IPS-18c (cell line): ENCODE results near the gene PRR12.

Source experiments
- H3K4me3 ChIP-seq: 2 replicates; pipeline ENCODE4 v1.7.0; 2013; ENCODE audit warnings: low read depth, mild to moderate bottlenecking, low read length, moderate library complexity; ENCODE audit not compliant: insufficient read depth
- H3K9me3 ChIP-seq: one replicate; pipeline ENCODE4 v1.6.1; 2013; ENCODE audit warnings: mild to moderate bottlenecking, low read length, moderate library complexity; ENCODE audit not compliant: control insufficient read depth, insufficient read depth

PRR12 gene

GRCh38 chr19:49585023-49585422 is 6.0 kb upstream of the PRR12 start:
- H3K4me3 ChIP-seq, result no peak overlapping the region
- no peaks in the 10 kb centered on the region for H3K9me3 ChIP-seq

DNA sequence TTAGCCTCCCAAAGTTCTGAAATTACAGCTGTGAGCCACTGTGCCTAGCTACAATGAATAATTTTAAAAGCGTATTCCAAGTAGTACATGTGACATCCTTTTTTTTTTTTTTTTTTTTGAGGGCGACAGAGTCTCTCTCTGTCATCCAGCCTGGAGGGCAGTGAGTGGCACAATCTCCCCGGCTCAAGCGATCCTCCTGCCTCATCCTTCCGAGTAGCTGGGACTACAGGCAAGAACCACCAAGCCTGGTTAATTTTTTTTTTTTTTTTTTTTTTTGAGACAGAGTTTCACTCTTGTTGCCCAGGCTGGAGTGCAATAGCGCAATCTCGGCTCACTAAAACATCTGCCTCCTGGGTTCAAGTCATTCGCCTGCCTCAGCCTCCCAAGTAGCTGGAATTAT is 3.8 kb upstream of the PRR12 start:
- Histone ChIP-seq H3K9me3 (no peaks in the 10 kb centered on the region), H3K4me3 (no peak overlapping the region)

DNA sequence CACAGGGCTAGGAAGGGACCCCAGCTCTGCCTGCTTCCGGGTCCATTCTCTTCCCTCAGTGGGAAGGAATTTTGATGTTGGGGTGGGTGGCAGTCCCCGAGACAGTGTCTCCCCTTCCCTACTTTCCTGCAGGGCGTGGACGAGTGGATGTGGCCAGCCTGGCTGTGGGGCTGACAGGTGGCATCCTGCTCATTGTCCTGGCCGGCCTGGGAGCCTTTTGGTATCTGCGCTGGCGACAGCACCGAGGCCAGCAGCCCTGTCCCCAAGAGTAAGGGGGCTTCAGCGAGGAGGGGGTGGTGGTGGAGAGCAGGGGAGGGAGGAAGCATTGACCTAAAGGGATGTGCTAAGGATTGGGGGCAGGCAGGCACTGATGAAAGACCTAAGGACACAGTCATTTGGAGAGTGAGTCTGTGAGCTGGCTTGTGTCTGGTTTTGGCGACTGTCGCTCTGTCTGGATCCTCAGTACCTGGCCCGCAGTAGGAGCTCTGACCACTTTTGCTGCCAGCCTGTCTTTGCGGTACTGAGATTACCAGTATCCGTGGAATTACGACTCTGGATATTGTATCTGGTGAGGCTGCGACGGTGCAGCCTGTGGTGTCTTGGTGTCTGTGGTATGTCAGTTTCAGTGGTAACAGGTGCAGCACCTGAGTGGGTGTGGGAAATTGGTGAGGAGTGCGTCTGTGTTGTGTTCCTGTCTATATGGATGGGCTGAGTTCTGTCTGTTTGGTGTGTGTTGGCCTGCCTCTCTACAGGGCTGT is 2.4 kb upstream of the PRR12 start:
- Histone ChIP-seq H3K9me3 (no peaks in the 10 kb centered on the region), H3K4me3 (no peak overlapping the region)

DNA sequence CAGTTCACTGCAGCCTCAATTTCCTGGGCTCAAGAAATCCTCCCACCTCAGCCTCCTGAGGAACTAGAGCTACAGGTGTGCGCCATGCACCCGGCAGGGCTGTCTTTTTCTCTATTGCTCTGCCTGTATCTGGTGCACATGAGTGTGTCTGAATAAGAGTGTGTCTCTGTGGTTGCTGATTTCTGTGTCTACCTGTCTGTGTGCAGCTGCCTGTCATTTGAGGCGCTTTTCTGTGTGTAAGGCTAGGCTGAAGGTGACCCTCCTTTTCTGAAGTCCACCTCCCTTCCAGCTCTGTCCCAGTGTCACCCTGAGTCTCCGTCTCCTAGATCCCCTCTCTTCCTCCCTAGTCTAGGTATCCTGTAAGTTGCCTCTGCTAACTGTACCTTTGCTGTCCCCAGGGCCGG is 1.5 kb upstream of the PRR12 start:
- Histone ChIP-seq H3K9me3 (no peaks in the 10 kb centered on the region), H3K4me3 (no peak overlapping the region)

DNA sequence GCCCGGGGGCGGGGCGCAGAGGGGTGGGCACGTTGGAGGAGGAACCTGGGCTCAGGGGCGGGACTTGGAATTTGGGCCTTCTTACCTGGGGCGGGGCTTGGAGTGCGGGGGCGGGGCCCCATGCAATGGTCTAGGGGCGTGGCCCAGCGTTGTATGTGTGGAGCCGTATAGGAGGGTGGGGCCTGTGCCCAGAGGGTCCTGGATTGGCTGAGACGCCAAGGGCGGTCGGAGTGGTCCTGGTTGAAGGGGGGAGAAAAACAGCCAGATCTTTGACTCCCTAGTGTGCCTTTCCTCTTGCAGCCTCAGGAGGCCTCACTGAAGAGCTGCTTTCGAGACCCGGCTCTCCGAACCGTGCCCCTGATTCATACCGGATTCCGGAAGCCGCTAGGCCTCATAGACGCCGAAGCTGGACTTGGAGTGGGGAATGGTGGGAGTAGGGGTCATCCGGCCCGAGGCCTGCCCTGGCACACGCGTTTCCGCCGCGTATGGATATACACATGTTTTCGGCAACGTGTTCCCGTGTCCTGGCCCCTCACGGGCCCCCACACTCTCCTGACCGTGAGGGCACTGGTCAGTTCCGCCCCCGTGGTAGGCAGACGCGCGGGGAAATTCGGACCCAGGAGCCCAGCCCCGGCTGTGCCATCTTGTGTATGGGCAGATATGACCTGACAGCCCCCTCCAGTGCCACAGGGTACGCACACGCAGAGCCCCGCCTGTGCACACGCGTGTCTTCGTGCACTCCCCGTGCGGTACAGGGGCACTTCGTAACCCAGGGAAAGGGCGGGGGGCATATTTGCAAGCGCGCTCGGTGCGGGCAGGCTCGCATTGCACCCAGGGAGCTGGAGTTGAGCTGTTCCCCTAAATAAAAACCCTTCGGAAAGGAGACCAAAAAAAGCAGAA is 661 bp upstream of the PRR12 start:
- Histone ChIP-seq H3K4me3 (peak overlapping the region; percentile 96), H3K9me3 (no peaks in the 10 kb centered on the region)

- H3K4me3 ChIP-seq, result peak overlapping the region; percentile 84
- no peaks in the 10 kb centered on the region for H3K9me3 ChIP-seq
These were observed 926 bp downstream of the PRR12 start for GRCh38 chr19:49591731-49592485.

DNA sequence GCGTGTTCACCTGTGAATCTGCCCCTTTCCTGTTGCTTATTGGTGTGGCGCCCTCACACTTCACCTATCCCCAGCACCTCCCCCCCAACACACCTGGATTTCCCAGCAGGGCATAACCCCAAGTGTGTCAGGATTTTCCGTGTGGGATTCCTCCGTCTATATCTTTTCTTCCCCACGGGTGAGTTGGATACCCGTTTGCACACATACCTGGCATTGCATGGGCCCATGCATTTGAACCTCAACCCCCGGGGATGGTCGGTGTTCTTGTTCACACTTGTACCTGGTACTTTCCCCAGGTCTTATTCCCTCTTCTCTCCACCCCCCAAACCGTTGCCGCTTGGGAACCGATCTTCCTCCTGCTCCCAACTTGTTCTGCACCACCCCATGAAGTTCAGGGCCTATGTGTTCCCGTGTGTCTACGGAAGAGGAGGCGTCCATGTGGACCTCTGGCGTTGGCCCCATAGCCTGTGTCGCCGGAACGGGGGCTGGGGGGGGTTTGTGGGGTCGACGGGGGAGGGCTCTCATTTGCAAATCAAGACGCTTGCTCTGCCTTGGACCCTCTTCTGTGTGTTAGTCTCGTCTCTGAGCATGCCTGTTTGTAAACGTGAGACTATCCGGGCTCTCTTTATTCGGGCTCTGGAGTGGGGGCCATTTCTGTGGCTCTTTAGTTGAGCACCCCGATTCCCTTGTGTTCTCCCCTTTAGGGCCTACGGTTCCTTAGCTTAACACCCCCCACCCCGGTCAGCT is 1.7 kb downstream of the PRR12 start:
- Histone ChIP-seq H3K9me3 (no peaks in the 10 kb centered on the region), H3K4me3 (peak overlapping the region; percentile 84)

DNA sequence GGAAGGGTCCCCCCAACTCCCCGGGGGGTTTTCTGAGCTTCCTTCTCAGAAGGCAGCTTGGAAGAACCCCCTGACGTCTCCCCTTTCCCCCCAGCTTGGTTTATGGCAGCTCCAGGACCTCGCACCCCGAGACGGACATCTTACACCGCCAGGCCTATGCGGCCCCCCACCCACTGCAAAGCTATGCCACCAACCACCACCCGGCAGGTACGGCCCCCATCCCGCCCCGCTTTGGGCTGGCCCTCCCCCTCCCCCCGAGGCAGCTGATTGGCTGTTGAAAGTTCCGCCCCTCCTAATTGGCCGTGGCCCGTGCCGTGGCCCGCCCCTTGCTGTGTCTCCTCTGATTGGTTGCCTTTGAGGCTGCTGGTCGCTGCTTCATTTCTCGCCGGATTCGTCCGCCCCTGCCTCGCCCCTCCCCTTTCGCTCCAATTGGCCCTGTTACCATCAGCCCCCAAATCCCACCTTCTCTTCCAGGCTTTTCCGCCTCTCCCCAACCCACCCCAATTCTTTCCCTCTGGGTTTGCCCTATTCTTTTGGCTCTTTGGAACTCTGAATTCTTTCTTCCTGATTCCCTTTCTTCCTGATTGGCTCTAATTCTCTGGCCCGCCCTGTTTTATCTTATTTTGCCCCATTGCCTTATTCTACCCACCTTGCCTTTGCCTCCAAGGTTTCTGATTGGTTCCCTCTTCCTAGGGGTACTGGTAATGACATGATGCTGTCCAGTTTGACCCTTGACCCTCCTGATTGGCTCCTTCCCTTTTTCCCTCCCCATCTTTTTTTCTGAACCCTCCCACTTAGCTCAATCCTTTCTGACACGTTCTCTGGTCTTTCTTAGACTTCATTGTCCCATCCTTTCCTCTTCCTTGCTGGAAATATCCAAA is 2.5 kb downstream of the PRR12 start:
- Histone ChIP-seq H3K9me3 (no peaks in the 10 kb centered on the region), H3K4me3 (peak overlapping the region; percentile 84; the same call in 1 of the 2 replicates)

- no peaks in the 10 kb centered on the region for H3K9me3 ChIP-seq
- no peak overlapping the region for H3K4me3 ChIP-seq
These were observed 3.4 kb downstream of the PRR12 start for GRCh38 chr19:49594157-49594992.

DNA sequence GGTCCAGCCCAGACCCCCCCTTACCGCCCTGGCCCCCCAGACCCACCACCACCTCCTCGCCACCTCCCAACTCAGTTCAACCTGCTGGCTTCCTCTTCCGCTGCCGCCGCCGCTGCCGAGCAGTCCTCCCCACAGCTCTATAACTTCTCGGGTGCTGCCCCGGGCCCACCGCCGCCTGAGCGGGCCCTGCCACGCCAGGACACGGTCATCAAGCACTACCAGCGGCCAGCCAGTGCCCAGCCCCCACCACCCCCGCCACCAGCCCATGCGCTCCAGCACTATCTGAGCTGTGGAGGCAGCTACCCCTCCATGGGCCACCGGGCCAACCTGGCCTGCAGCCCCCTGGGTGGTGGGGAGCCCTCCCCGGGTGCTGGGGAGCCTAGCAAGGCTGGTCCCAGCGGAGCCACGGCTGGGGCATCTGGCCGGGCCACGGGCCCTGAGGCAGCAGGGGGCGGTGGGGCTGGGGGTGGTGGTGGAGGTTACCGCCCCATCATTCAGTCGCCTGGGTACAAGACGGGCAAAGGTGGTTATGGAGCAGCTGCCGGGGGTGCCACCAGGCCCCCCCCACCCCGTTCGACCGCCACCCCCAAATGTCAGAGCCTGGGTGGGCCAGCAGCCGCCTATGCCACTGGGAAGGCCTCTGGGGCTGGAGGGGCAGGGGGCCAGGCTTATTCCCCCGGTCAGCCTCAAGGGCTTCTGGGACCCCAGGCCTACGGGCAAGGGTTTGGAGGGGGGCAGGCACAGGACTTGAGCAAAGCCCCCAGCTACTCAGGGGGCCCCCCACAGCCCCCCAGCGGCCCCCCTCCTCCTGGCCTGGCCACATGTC is 4.2 kb downstream of the PRR12 start:
- Histone ChIP-seq H3K4me3 (no peak overlapping the region), H3K9me3 (no peaks in the 10 kb centered on the region)

GRCh38 chr19:49595819-49596404 is 4.9 kb downstream of the PRR12 start:
- Histone ChIP-seq H3K9me3 (no peaks in the 10 kb centered on the region), H3K4me3 (no peak overlapping the region)

- Histone ChIP-seq H3K4me3 (no peak overlapping the region), H3K9me3 (no peaks in the 10 kb centered on the region)
These were observed 5.4 kb downstream of the PRR12 start for GRCh38 chr19:49596407-49596806.

- no peaks in the 10 kb centered on the region for H3K9me3 ChIP-seq
- no peak overlapping the region for H3K4me3 ChIP-seq
These were observed 6.1 kb downstream of the PRR12 start for GRCh38 chr19:49596954-49597702.

- H3K4me3 ChIP-seq, result no peak overlapping the region
- no peaks in the 10 kb centered on the region for H3K9me3 ChIP-seq
These were observed 6.7 kb downstream of the PRR12 start for GRCh38 chr19:49597703-49597974.
